SIG-M5 treated with dmso at 0.1 percent for 504 hours (cell line): ENCODE results near the gene IL20.
"Not testable (repeated sequence)": the region's sequence is repeated elsewhere in the genome, so short reads cannot be mapped to it uniquely, and the experiment has no call there.

Experiments used
- DNase-seq: peaks from one replicate; lab custom pipeline; 2025; ENCODE audit not compliant: unreplicated experiment; lab: John Stamatoyannopoulos, UW

IL20 gene

GRCh38 chr1:206841609-206842323 is 23.7 kb upstream of the IL20 start:
- no peak for DNase-seq

DNA sequence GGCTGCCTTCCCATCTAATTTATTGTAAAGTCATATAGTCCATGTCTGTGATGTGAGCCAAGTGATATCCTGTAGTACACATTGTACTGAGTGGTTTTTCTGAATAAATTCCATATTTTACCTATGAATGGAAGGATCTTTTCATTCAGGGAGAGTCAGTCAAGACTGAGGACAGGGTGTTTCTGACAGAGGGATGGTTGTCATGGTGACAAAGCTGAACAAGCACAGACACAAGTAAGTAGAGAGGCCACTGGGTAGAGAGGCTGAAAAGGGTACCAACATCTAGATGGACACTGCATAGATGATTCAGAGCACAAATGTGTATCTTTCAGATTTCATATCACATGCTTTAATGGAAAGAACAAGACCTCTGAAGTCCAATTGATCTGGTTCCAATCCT is 22.6 kb upstream of the IL20 start:
- DNase-seq, result no peak

DNA sequence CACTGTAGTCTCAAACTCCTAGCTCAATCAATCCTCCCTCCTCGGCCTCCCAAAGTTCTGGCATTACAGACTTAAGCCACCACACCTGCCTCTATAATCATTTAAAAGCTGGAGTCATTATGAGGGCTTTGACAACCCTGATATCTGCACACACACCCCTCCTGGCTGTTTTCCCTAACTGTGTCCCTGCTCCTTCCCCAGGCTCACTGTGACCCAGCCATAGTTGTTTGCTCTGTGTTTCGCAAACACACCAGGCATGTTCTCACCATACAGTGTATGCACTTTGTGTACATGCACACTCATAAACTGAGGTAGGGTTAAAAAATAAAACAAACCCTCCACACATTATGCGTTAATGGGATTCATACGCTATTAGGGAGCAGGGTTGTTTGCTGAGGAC is 21.8 kb upstream of the IL20 start:
- DNase-seq, result no peak

GRCh38 chr1:206846487-206846886 is 18.9 kb upstream of the IL20 start:
- DNase-seq, result no peak

- no peak for DNase-seq
Measured at GRCh38 chr1:206847337-206847834, 18.0 kb upstream of the IL20 start.

DNA sequence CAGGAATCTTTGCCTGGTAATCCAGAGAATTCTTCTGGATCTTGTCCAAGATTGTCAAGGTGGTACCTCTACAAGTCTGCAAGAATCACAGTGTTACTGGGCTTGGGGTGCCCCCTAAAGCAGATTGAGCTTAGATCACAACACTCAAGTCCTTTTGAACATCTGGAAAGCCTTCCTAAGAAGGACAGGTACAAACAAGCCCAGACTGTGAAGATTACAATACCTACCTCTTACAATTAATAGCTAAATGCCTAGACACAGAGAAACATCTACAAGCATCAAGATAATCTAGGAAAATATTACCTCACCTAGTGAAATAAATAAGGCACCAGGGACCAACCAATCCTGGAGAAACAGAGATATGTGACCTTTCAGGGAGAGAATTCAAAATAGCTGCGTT is 17.5 kb upstream of the IL20 start:
- DNase-seq, result no peak

DNA sequence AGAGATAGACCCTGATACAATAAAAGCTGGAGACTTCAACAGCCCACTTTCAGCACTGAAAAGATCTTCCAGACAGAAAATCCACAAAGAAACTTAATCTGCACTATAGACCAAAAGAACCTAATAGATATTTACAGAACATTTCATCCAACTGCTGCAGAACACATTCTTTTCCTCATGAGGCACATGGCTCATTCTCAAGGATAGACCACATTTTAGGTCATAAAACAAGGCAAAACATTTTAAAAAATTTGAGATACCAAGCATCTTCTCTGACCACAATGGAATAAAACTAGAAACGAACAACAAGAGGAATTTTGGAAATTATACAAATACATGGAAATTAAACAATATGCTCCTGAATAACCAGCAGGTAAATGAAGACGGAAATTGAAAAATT is 15.0 kb upstream of the IL20 start:
- DNase-seq, result no peak

- no peak for DNase-seq
Measured at GRCh38 chr1:206851341-206852010, 13.9 kb upstream of the IL20 start.

GRCh38 chr1:206852662-206853061 is 12.8 kb upstream of the IL20 start:
- not testable (repeated sequence) for DNase-seq

DNA sequence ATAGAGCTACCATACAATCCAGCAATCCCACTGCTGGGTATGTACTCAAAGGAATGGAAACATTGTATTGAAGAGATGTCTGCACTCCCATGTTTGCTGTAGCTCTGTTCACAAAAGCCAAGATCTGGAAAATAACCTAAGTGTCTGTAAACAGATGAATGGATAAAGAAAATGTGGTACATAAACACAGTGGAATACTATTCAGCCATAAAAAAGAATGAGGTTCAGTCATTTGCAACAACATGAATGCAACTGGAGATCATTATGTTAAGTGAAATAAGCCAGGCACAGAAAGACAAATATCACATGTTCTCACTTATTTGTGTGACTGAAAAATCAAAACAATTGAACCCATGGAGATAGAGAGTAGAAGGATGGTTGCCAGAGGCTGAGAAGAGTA is 11.7 kb upstream of the IL20 start:
- not testable (repeated sequence) for DNase-seq

DNA sequence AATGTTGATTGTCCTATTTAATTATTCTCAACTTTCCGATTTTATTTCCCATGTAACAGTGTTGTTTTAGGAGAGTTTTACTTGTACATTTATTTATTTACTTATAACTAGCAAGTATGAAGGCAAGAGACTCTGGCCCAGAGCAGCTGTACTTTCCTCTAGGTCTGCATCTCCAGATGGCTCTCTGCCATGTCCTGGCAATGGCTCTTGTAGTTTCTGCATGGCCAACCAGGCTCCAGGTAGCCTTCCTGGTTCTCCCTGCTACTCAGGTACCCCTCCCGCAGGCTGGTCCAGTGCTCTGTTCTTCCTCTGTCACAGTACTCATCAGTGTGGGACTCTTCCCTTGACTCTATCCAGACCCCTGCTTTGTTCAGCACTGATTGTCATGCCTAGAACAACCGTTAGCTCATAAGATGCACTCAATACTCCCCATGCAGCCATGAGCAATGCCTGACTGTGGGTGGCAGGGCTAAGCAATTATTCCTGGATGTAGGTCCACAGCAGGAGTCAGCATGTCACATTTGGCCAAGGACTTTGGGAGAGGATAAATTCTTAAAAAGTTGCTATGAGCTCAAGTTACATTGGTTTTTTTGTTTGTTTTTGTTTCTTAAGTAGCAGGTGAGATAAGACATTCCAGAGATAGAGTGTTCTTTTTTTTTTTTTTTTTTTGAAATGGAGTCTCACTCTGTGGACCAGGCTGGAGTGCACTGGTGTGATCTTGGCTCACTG is 10.9 kb upstream of the IL20 start:
- DNase-seq, result no peak

- DNase-seq, result no peak
Measured at GRCh38 chr1:206855859-206856258, 9.6 kb upstream of the IL20 start.

DNA sequence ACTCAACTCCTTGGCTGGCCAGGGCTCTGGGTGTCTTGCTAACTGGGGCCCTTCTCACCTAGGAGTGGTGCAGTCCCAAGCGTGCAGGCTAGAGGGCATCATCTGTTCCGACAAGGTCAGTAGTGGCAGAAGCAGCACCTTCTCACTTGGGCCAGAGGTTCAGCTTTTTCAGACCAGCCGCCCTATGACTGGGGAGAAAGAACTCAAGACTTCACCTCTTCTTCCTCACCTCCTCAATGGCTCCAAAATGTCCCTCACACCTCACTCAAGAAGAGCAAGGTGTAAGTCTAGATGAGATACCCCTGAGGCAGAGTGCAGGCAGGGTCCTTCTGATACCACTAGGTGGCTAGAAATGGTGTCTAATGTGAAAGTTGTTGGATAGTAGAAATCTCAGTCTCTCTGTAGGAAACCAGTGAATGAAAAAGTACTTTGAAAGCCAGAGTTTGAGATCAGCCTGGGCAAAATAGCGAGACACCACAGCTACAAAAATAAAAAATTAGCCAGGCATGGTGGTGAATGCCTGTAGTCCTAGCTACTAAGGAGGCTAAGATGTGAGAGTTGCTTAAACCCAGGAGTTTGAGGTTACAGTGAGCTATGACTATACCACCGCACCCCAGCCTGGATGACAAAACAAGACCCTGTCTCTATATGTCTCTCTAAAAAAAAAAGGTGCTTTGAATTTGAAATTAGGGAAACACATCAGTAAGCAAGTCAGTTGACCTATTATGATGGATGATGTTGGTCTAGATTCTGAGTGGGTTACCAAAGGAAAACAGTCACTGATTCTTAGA is 8.6 kb upstream of the IL20 start:
- peak; percentile 24 for DNase-seq

DNA sequence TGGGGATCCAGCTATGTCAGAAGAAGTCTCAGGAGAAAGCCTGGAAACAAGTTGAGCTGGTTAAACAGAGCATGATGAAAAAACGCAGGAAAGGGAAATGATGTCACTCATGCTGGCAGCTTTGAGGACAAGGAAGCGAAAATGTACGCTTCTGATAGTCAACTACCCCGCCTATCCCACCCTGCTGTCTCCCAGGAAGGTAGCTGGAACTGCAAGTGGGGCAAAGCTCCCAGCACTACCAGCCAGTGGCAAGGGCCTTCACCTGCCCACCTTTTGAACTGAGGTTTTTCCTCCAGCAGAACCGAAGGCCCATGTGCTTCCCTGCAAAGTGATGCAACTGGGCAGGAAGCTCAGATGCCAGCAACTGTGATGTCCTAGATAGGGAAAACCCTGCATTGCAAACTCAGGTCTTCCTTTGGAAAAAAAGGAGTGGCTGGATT is 6.3 kb upstream of the IL20 start:
- DNase-seq, result peak; percentile 36

- no peak for DNase-seq
Measured at GRCh38 chr1:206860165-206860564, 5.3 kb upstream of the IL20 start.

GRCh38 chr1:206863266-206863665 is 2.2 kb upstream of the IL20 start:
- no peak for DNase-seq

DNA sequence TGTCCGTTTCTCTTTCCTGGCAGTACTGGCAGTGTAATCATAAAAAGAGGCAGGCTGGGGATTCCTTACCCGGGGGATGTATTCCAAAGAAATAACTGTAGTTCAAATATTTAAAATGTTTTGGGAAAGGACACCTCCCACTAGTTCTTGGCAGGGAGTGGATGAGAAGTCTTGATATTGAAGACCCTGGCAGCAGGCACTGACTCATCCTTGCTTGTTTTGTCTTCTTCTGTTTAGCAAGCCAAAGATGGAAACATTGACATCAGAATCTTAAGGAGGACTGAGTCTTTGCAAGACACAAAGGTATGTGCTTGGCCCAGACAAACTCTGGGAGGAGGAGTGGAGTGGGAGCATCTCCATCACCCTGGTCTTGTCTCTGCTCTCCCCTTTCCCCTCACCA is 639 bp downstream of the IL20 start:
- no peak for DNase-seq

- no peak for DNase-seq
Measured at GRCh38 chr1:206867239-206867638, 1.8 kb downstream of the IL20 start.

DNA sequence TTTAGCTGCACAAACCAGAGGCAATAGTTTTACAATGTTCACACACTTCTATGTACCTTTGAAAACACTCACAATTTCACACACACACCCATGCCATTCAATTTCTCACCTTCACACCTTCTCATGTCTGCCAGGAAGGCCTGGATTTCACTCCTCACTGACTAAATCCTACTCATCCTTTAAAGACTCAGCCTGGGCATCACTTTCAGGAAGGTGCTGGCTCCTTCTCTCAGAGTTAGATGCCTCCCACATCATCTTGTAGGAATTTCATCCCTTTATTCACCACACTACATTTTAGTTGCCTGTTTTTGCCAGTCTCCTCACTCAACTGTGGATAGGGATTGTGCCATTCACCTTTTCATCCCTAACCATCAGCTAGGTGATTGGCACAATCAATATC is 2.3 kb downstream of the IL20 start:
- DNase-seq, result no peak

GRCh38 chr1:206868264-206868663 is 2.8 kb downstream of the IL20 start:
- no peak for DNase-seq

- DNase-seq, result no peak
Measured at GRCh38 chr1:206872139-206872538, 6.7 kb downstream of the IL20 start.
